ENCODE data around the gene ADAMTS16.

Gene ADAMTS16

DNA sequence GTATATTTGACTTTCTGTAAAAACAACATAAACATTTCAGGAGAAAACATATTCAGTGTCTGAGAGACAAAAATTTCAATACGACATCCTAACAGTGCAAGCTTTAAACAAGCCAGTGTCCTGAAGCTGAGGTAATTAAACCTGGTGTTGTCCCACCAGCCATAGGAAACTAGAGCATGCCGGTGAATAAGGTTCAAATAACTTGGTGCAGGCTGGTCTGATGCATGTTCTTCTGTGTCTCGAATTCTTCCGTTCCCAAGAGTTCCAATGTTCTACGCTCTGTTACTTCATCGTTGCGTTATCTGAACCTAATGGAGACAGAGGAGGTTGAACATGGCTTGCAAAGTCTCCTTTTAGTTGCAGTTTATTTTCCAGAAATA is 48.9 kb downstream of the ADAMTS16 start:
- DNase-seq: no peak

DNA sequence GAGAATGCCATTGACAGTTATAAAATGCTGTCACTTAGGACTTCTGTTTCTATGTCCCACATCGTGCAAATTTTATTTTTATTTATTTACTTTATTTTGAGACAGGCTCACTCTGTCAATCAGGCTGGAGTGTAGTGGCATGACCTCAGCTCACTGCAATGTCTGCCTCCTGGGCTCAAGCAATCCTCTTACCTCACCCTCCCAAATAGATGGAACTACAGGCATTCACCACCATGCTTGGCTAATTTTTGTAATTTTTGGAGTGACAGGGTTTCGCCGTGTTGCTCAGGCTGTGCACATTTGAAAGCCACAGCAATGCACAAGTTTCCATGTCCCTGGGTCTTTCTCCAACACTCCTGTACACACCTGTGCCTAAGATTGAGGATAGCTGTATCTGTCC is 51.8 kb downstream of the ADAMTS16 start:
- DNase-seq: no peak

GRCh38 chr5:5192681-5193080 is 52.6 kb downstream of the ADAMTS16 start:
- DNase-seq: no peak

GRCh38 chr5:5195128-5195918 is 55.2 kb downstream of the ADAMTS16 start:
- no peak for DNase-seq

GRCh38 chr5:5198135-5198534 is 58.0 kb downstream of the ADAMTS16 start:
- DNase-seq: no peak

- DNase-seq: no peak
Observed at GRCh38 chr5:5198815-5199214, 58.7 kb downstream of the ADAMTS16 start.

- no peak for DNase-seq
Observed at GRCh38 chr5:5199495-5199894, 59.4 kb downstream of the ADAMTS16 start.

- no peak for DNase-seq
Observed at GRCh38 chr5:5200133-5200532, 60.0 kb downstream of the ADAMTS16 start.

- DNase-seq: no peak
Observed at GRCh38 chr5:5202321-5202720, 62.2 kb downstream of the ADAMTS16 start.

DNA sequence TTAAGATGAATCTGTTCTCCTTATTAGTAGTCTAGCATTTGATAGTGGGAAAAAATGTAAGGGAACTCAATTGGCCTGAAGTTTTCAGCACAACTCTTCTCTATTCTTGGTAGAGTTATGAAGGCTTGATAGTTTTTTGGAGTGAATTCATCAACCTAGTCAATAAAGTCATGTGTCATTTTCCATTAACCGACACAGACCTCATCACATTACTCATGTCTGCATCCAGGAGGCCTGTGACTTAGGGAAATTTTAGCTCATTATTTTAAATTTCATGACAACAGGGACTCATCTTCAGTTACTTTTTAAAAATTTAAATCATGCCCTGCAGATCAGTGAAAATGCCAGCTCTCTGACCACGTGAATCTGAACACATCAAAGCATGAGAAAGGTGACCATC is 63.3 kb downstream of the ADAMTS16 start:
- DNase-seq: no peak

DNA sequence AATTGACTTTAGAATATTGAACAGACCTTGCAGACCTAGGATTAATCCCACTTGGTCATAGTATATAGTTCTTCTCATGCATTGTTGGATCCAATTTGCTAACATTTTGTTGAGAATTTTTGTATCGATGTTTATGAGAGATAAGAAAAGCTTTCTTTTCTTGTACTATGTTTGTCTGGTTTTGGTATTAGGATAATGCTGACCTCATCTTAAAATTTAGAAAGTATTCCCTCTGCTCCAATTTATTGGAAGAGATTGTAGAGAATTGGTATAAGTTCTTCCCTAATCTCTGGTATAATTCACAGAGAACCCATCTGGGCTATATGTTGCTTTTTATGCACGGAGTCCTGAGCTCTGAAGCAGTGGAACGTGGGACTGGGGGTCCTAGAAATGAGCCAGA is 67.7 kb downstream of the ADAMTS16 start:
- no peak for DNase-seq

DNA sequence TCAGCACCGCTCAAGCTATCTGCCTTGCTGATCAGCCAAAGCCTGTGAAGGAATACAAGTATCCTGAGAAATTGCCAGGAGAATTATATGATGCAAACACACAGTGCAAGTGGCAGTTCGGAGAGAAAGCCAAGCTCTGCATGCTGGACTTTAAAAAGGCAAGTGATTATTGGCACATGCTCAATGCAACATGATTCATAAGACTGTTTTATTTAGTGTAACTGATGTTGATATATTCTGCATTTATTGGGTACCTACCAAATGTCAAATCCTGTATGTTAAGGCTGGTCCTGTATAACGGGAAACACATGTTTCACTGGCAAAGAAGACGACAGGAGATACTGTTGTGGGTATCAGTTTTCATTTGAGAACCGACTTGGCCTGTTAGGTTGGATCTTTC is 69.0 kb downstream of the ADAMTS16 start:
- no peak for DNase-seq

DNA sequence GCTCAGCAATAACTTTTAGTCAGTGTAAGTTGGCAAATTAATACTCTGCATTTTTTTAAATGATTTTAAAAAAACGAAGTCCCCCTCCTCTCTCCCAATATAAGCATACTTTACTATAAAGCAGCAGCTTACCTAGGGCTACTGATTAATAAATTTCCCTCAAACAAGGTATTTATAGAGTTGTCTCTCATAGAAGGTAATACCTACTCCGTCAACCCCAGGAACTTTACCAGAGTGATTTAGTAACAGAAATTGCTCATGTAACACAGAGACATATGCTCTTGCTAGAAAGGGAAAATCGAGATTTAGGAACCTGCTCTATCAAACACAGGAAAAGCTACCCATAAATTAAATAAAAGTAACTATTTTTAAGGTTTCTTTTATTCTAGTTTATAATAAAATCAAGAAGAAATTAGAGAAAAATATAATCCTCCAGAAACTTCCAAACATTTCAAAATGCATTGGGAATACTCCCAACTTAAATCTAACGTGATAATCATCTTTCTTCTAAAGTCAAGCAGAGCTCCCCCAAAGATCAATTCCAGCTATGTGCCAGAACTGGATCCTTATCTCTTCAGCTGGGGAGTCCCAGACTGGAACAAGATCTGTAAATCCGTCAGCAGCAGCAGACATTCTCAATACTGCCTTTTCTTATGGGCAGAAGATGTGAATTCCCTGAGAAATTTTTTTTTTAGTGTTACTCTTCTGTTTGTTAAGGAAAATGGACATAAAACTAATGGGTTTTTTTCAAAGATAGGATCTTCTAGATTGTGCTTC is 69.6 kb downstream of the ADAMTS16 start:
- DNase-seq: no peak

- DNase-seq: no peak
Observed at GRCh38 chr5:5217371-5217770, 77.2 kb downstream of the ADAMTS16 start.

DNA sequence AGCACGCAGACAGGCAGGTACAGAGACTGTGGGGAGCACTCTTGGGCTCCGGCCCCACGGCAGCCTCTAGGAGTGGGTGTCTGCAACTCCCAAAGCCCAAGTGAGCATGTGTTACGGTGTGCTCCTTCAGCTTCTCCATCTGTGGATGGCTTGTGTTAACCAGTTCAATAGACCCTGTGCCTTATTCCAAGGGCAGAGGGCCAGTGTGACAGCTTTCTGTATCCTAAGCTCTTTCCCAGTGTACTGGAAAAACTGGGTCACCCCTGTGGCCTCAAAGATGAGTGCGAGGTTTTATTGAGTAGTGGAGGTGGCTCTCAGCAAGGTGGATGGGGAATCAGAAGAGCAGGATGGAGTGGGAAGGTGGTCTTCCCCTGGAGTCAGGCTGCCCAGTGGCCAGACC is 78.3 kb downstream of the ADAMTS16 start:
- DNase-seq: no peak

- DNase-seq: no peak
Observed at GRCh38 chr5:5219541-5219940, 79.4 kb downstream of the ADAMTS16 start.

DNA sequence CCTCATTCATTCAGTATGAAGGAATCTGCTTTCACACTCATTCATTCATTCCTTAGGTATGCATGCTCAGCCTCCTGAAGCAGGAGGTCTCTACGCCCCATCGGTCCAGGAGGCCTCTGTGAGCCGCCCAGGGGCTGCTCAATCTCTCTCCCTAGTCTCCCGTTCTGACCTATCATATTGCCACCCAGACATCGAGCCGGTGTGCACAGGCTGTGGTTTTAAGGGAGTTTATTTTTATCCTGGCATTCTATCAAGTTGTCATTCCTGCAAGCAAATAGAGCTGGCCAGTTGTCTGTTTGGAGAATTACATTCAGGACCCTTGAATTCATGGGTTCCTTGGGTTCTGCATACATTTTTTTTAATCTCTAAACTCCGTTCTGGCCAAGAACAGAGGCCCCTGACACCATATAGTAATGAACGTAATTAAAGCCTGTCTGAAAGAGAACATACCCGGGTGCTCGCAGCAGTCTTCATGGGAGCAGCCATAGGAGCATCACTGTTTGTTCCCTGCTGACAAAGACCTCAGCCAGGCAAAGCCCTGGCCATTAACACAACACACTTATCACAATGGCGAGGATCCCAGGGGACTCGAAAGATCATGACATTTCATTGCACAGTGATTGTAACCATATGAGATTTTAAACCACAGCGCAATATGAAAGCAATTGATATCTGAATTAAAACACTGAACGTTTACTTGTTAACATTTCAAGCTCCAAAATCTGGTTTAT is 80.9 kb downstream of the ADAMTS16 start:
- no peak for DNase-seq

DNA sequence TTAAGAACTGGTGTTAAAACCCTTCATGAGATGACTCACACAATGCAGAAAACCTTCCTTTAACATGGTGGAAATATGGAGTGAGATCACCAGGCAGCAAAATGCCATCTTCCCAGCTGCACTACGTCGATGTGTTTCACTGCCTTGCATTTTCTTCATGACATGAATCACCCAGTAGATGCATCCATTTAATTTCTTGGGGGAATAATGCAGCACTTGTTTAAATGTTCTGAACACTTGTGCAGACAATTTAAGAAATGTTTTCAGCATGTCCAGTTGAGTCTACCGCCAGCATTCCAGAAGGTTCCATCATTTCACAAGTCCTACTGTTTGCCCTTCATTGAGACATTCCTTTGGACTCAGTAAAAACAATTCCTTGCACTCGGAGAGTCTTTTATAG is 81.6 kb downstream of the ADAMTS16 start:
- DNase-seq: no peak

DNA sequence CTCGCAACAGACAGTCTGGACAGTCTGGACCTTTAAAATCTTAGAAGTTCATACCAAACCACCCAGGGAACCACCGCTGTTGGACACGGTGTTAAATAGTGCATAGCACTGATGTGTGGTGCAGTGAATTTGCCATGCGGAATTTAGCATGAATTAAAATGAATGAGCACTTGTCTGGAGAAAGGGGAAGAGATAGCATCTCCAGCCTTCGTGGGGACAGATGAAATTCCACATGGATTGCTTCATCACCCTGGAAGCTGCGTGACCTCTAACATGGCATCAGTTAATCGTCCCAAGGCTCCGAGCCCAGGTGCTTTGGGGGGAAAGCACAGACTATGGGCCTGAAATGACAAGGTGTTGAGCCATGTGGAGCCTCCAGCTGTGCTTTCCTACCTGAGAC is 91.4 kb downstream of the ADAMTS16 start:
- no peak for DNase-seq

DNA sequence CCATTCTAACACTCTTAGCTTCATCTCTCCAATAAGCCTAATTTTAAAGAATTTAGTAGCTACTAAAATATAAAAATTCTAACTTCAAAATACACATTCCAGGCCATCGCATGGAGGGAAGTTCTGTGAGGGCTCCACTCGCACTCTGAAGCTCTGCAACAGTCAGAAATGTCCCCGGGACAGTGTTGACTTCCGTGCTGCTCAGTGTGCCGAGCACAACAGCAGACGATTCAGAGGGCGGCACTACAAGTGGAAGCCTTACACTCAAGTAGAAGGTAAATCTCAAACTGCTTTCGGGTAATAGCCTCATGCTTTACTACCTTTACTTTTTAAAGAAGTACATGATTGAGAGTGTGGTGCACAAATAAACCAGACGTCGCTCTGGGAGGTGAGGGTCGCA is 94.8 kb downstream of the ADAMTS16 start:
- no peak for DNase-seq

GRCh38 chr5:5235685-5236084 is 95.6 kb downstream of the ADAMTS16 start:
- no peak for DNase-seq

- DNase-seq: no peak
Observed at GRCh38 chr5:5239191-5239590, 99.1 kb downstream of the ADAMTS16 start.

DNA sequence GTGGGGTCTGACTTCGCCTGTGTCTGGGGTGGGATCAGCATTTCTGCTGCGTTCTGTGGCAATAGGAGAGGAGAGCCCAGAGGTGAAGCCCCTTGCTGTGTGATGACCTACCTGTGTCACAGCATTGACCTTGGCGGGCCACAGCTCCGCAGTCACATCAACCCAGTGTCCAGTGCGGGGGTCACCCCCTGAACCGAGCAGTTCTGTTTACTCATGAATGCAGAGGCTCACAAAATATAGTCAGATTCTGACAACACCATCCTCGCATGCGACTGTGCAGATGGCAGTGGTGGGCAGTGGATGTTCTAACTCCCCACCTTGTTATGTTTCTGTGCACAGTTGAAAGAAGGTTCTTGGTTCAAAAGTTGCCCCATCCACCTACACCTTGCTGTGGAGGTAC is 100.1 kb downstream of the ADAMTS16 start:
- no peak for DNase-seq

GRCh38 chr5:5242056-5242455 is 101.9 kb downstream of the ADAMTS16 start:
- no peak for DNase-seq
